OCI-LY1 (cell line): ENCODE results near the gene FBXO8.

Source experiments
- H2AFZ ChIP-seq: fragments of 200-600 bp; sonication (generic), shearing (Covaris generic); 2 replicates; pipeline ENCODE4 v1.6.0; 2014; ENCODE audit warnings: antibody characterized with exemption, mild to moderate bottlenecking, low read length
- H3F3A ChIP-seq: fragments of 200-600 bp; sonication (generic), shearing (Covaris generic); 2 replicates; pipeline ENCODE4 v1.6.0; 2014; ENCODE audit warnings: mild to moderate bottlenecking, antibody characterized with exemption, low read length, moderate library complexity; ENCODE audit not compliant: insufficient read depth
- H3K27ac ChIP-seq: fragments of 200-600 bp; sonication (generic); 2 replicates; pipeline ENCODE4 v1.5.1; 2014; ENCODE audit warnings: low read length, mixed run types, mild to moderate bottlenecking, low read depth; ENCODE audit not compliant: poor library complexity, severe bottlenecking
- H3K27me3 ChIP-seq: fragments of 200-600 bp; sonication (generic); 2 replicates; pipeline ENCODE4 v1.6.0; 2014; ENCODE audit warnings: antibody characterized with exemption, mild to moderate bottlenecking, low read length, moderate library complexity; ENCODE audit not compliant: insufficient read depth
- H3K36me3 ChIP-seq: fragments of 200-600 bp; sonication (generic); 2 replicates; pipeline ENCODE4 v1.6.1; 2014; ENCODE audit warnings: mild to moderate bottlenecking, antibody characterized with exemption, low read length, moderate library complexity, mixed read lengths; ENCODE audit not compliant: insufficient read depth
- H3K4me1 ChIP-seq: fragments of 200-600 bp; sonication (generic); 2 replicates; pipeline ENCODE4 v1.5.1; 2014; ENCODE audit warnings: mild to moderate bottlenecking, low read length, moderate library complexity; ENCODE audit not compliant: insufficient read depth, severe bottlenecking
- H3K4me2 ChIP-seq: fragments of 200-600 bp; sonication (generic), shearing (Covaris generic); 2 replicates; pipeline ENCODE4 v1.6.1; 2014; ENCODE audit warnings: low read length
- H3K4me3 ChIP-seq: fragments of 200-600 bp; sonication (generic); 2 replicates; pipeline ENCODE4 v1.5.1; 2014; ENCODE audit warnings: low read length, low read depth, mild to moderate bottlenecking, mixed read lengths; ENCODE audit not compliant: poor library complexity, severe bottlenecking
- H3K79me2 ChIP-seq: fragments of 200-600 bp; shearing (Covaris generic); 2 replicates; pipeline ENCODE4 v1.6.1; 2016; ENCODE audit warnings: mixed run types, low read length, mixed read lengths; ENCODE audit not compliant: insufficient read depth
- H3K9ac ChIP-seq: fragments of 200-600 bp; sonication (generic), shearing (Covaris generic); 2 replicates; pipeline ENCODE4 v1.6.1; 2014; ENCODE audit warnings: mild to moderate bottlenecking, low read length, mixed read lengths
- H3K9me2 ChIP-seq: fragments of 200-600 bp; sonication (generic), shearing (Covaris generic); 2 replicates; pipeline ENCODE4 v1.6.1; 2014; ENCODE audit warnings: low read depth, mild to moderate bottlenecking, low read length, mixed read lengths
- H3K9me3 ChIP-seq: fragments of 200-600 bp; shearing (Covaris generic); 2 replicates; pipeline ENCODE4 v1.6.1; 2014; ENCODE audit warnings: low read length, mixed read lengths
- H4K20me1 ChIP-seq: fragments of 200-600 bp; sonication (generic), shearing (Covaris generic); 2 replicates; pipeline ENCODE4 v1.6.0; 2016; ENCODE audit warnings: mild to moderate bottlenecking, low read length; ENCODE audit not compliant: insufficient read depth
- EZH2 ChIP-seq: fragments of 200-600 bp; sonication (generic), shearing (Covaris generic); IDR thresholded peaks from 2 replicates; pipeline ENCODE4 v1.8.0; 2017; ENCODE audit warnings: borderline replicate concordance, mixed run types, mild to moderate bottlenecking, antibody characterized with exemption, low read length, moderate library complexity, mixed read lengths
- TF ChIP-seq, protein P1 (sequence below): fragments of 200-600 bp; sonication (generic), shearing (Covaris generic); IDR thresholded peaks from 2 replicates; pipeline ENCODE4 v1.5.1; 2017; ENCODE audit warnings: mild to moderate bottlenecking, antibody characterized with exemption, low read length, moderate library complexity, mixed read lengths

The FBXO8 gene

DNA sequence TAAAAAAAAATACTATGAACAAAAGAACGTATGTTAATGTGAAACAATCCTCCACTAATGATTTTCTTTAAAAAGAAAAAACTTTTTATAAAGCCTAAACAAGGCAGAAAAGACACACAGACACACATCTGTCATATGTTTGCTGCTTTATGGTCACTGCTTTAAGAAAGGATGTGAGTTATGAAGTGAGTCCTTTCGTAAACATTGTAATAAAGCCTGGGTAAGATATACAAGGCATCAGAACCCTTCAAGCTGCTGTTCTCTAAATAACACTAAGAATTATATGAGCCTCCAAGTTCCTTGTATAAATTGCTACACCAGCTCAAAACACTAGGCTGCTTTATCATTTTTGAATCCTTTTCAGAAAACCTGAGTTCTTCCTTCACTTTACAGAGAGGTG lies 81.6 kb downstream of the FBXO8 start:
- H3K9me2 ChIP-seq: no peaks in the 10 kb centered on the region
- H3K4me1 ChIP-seq: no peaks in the 10 kb centered on the region
- no peaks in the 10 kb centered on the region for H3K27me3 ChIP-seq
- no peak overlapping the region for H3K27ac ChIP-seq
- H3K4me3 ChIP-seq: no peak overlapping the region
- H3K4me2 ChIP-seq: no peak overlapping the region
- no peak overlapping the region for H2AFZ ChIP-seq
- no peaks in the 10 kb centered on the region for H3F3A ChIP-seq
- no peaks in the 10 kb centered on the region for H3K9me3 ChIP-seq
- no peak overlapping the region for H3K9ac ChIP-seq
- no peaks in the 10 kb centered on the region for H4K20me1 ChIP-seq
- TF ChIP-seq EZH2: no peak
- TF ChIP-seq, protein P1, sequence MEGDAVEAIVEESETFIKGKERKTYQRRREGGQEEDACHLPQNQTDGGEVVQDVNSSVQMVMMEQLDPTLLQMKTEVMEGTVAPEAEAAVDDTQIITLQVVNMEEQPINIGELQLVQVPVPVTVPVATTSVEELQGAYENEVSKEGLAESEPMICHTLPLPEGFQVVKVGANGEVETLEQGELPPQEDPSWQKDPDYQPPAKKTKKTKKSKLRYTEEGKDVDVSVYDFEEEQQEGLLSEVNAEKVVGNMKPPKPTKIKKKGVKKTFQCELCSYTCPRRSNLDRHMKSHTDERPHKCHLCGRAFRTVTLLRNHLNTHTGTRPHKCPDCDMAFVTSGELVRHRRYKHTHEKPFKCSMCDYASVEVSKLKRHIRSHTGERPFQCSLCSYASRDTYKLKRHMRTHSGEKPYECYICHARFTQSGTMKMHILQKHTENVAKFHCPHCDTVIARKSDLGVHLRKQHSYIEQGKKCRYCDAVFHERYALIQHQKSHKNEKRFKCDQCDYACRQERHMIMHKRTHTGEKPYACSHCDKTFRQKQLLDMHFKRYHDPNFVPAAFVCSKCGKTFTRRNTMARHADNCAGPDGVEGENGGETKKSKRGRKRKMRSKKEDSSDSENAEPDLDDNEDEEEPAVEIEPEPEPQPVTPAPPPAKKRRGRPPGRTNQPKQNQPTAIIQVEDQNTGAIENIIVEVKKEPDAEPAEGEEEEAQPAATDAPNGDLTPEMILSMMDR: no peak
- H3K36me3 ChIP-seq: no peaks in the 10 kb centered on the region
- no peaks in the 10 kb centered on the region for H3K79me2 ChIP-seq

DNA sequence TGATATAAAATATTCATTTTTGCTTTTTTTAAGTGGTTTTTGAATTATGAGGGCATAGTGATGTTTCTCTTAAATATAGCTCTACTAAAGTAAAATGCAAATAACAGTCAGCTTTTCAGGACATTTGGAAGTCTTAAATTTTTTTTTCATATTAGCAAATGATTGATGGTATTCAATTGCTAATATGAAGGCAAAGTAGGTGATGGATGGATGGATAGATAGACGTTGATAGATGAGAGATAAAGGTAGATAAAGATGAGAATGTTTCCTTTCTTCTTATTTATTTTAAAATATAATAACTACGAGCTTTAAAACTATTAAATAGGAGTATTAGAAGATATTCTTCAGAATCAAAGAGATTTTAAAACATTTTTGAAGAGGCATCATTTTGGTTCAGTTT lies 83.7 kb downstream of the FBXO8 start:
- H2AFZ ChIP-seq: no peak overlapping the region
- no peaks in the 10 kb centered on the region for H4K20me1 ChIP-seq
- no peaks in the 10 kb centered on the region for H3K9me3 ChIP-seq
- no peaks in the 10 kb centered on the region for H3F3A ChIP-seq
- H3K27me3 ChIP-seq: no peaks in the 10 kb centered on the region
- H3K4me1 ChIP-seq: no peaks in the 10 kb centered on the region
- no peak overlapping the region for H3K4me2 ChIP-seq
- no peak overlapping the region for H3K4me3 ChIP-seq
- TF ChIP-seq, protein P1: no peak
- TF ChIP-seq EZH2: no peak
- H3K9ac ChIP-seq: no peak overlapping the region
- no peaks in the 10 kb centered on the region for H3K79me2 ChIP-seq
- no peaks in the 10 kb centered on the region for H3K9me2 ChIP-seq
- H3K36me3 ChIP-seq: no peaks in the 10 kb centered on the region
- H3K27ac ChIP-seq: no peak overlapping the region

DNA sequence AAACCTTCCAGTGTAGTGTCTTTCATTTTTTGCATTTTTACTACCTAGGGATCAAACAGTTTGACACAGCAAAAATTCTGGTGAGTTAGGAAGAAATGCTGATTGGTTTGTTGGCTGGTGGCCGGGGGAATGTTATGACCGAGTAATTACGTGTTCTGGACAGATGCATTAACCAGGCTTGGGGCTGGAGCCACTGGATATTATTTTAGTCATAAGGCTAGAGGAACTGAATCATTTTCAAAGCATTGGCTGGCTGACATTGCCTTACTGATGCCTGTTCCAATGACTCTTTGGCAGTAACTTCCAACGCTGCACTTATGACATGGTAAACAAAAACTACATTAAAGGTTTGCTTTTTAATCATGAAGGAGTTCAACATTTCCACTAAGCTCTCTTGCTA lies 84.6 kb downstream of the FBXO8 start:
- H3K4me2 ChIP-seq: no peak overlapping the region
- H3K9me3 ChIP-seq: no peaks in the 10 kb centered on the region
- H3K9ac ChIP-seq: no peak overlapping the region
- H3K4me1 ChIP-seq: no peaks in the 10 kb centered on the region
- H3K27ac ChIP-seq: no peak overlapping the region
- no peak overlapping the region for H3K4me3 ChIP-seq
- no peaks in the 10 kb centered on the region for H4K20me1 ChIP-seq
- no peak for TF ChIP-seq EZH2
- TF ChIP-seq, protein P1: no peak
- H3K36me3 ChIP-seq: no peaks in the 10 kb centered on the region
- no peak overlapping the region for H2AFZ ChIP-seq
- no peaks in the 10 kb centered on the region for H3K79me2 ChIP-seq
- no peaks in the 10 kb centered on the region for H3F3A ChIP-seq
- no peaks in the 10 kb centered on the region for H3K9me2 ChIP-seq
- H3K27me3 ChIP-seq: no peaks in the 10 kb centered on the region
